Forelimb muscle (tissue), 1 donor: Measurements from ENCODE around the gene PRAMEF17. TPM values are rescaled to one million over a fixed set of nuclear protein-coding genes. Genes with fewer than 3 reads are reported as not detected.
"Not testable (repeated sequence)": the region's sequence is repeated elsewhere in the genome, so short reads cannot be mapped to it uniquely, and the experiment has no call there.

Experiments
- DNase-seq: peaks from one replicate; pipeline ENCODE4 v3.0.0-alpha.2; 2013; ENCODE audit warnings: low read depth
- polyA plus RNA-seq: library from polyadenylated mRNA; unstranded; fragments of 120-200 nt; gene quantifications from one replicate; pipeline ENCODE4 v1.2.1, GENCODE V29; 2013; ENCODE audit not compliant: insufficient read length

PRAMEF17 gene
- not detected for polyA plus RNA-seq

DNA sequence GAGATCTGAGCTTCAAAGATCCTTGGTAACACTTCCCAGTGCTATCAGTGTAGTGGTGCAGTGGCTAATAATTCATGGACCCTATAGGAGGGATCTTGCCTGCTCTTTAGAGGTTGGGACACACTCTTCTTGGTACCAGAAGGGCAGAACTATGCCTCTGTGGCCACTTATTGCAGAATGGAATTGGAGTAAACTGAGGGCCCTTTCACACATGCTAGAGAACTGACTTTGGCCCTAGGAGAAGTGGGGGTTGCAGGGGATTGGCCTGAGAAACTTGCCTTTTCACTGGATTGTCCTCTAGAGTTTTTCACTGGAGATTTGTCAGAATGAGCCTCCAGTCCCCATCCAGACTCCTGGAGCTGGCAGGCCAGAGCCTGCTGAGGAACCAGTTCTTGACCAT, at the start of gene PRAMEF17:
Gene PRAMEF17 (plus strand): TSS at position 301 of the 400 bp plus-strand sequence. CDS start 26 bp downstream, at position 327.
- DNase-seq = not testable (repeated sequence)

GRCh38 chr1:13342496-13342895, 46.9 kb upstream of the PRAMEF17 start:
- not testable (repeated sequence) for DNase-seq

- not testable (repeated sequence) for DNase-seq
Observed at GRCh38 chr1:13347034-13347433, 42.4 kb upstream of the PRAMEF17 start, which contains the start of gene PRAMEF14. Gene PRAMEF14, minus strand, starts transcription at chr1:13347134. Its CDS starts 1,820 bp downstream, at chr1:13345314.

- DNase-seq = not testable (repeated sequence)
Observed at GRCh38 chr1:13353476-13353875, 36.0 kb upstream of the PRAMEF17 start.

DNA sequence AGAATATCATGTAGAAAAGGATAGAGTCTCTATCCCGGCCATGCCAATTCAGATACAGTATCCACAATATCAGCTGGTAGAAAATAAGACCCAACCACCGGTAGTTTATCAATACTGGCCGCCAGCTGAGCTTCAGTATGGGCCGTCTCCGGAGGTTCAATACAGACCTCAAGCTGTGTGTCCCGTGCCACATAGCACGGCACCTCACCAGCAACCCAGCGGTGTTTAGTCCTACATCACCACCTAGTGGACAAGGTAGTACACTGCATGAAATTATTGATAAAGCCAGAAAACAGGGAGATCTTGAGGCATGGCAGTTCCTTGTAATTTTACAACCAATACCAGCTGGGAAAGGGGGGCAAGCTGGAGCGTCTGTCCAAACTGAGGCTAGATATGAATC, 35.0 kb upstream of the PRAMEF17 start:
- not testable (repeated sequence) for DNase-seq

DNA sequence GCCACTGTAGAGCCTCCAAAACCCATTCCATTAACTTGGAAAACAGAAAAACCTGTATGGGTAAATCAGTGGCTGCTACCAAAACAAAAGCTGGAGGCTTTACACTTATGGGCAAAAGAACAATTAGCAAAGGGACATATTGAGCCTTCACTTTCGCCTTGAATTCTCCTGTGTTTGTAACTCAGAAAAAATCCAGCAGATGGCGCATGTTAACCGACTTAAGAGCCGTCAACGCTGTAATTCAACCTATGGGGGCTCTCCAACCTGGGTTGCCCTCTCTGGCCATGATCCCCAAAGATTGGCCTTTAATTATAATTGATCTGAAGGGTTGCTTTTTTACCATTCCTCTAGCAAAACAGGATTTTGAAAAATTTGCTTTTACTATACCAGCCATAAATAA, 32.7 kb upstream of the PRAMEF17 start:
- peak; percentile 16 for DNase-seq

- not testable (repeated sequence) for DNase-seq
Observed at GRCh38 chr1:13362364-13362763, 27.1 kb upstream of the PRAMEF17 start.

- DNase-seq = not testable (repeated sequence)
Observed at GRCh38 chr1:13364928-13365327, 24.5 kb upstream of the PRAMEF17 start.

DNA sequence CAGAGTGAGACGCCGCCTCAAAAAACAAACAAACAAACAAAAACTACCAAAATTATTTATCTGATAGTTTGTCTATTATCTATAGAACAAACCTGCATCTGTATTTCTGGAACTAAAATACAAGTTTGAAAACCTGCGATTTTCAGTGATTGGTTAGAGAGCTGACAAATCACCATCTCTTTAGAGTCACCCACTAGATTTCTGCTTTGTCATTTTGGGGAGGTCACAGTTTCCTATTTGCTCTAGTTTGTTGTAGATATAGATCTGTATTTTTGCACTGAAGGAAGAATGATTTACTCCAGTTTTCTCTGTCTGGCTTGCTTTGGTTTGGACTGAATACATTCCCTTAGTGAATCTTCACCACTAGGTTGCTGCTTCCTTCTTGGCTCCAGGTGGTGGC, 22.9 kb upstream of the PRAMEF17 start:
- not testable (repeated sequence) for DNase-seq

DNA sequence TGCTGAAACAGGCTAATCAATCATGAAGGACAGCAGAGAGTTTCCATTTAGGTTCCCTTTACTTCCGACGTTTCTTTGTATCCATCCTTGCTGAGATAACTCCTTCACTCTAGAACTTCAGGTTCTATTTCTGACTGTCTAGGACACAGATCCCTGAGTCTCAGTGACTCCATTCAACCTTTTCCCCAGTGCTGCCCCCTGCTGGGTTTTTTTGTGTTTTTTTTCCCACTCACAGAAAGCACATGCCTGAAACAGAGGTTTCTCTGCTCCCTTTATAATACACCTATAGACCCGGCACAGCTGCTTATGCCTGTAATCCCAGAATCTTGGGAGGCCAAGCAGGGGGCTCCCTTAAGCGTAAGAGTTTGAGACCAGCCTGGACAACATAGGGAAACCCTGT, 20.9 kb upstream of the PRAMEF17 start:
- not testable (repeated sequence) for DNase-seq

DNA sequence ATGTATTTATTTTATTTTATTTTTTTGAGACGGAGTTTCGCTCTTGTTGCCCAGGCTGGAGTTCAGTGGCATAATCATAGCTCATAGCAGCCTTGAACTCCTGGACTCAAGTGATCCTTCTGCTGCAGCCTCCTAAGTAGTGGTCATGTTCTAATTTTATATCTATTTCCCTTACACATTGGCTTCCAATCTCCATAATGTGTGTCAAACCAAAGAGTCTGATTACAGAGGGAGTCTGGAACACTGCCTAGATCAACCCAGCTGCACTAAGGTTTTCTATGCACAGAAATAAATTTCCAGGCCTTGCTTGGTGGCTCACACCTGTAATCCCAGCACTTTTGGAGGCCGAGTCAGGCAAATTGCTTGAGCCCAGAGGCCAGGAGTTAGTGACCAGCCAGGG, 10.4 kb upstream of the PRAMEF17 start:
- not testable (repeated sequence) for DNase-seq

DNA sequence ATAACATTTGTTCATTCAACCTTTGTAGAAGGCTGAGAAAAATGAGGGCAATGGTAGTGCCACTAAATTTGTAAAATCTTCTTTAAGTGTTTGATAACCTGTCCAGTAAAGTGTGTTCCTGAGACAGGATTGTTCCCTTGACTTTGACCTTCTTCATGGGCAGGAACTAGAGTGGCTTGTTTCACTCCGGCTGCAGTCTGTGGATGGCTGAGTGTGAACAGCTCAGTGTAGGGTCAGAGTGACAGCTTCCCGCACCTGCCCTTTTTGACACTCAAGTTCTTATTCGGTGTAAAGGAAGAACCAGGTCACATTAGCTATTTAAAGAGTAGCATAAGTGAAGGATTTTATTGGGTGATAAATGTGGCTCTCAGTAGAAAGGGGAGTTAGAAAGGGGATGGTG, 9.1 kb upstream of the PRAMEF17 start:
- not testable (repeated sequence) for DNase-seq

- not testable (repeated sequence) for DNase-seq
Observed at GRCh38 chr1:13393004-13393403, 3.6 kb downstream of the PRAMEF17 start.

DNA sequence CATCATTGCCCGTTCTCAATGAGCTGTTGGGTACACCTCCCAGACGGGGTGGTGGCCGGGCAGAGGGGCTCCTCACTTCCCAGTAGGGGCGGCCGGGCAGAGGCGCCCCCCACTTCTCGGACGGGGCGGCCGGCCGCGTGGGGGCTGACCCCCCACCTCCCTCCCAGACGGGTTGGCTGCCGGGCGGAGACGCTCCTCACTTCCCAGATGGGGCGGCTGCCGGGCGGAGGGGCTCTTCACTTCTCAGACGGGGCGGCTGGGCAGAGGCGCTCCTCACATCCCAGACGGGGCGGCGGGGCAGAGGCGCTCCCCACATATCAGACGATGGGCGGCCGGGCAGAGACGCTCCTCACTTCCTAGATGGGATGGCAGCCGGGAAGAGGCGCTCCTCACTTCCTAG, 5.3 kb downstream of the PRAMEF17 start:
- not testable (repeated sequence) for DNase-seq

DNA sequence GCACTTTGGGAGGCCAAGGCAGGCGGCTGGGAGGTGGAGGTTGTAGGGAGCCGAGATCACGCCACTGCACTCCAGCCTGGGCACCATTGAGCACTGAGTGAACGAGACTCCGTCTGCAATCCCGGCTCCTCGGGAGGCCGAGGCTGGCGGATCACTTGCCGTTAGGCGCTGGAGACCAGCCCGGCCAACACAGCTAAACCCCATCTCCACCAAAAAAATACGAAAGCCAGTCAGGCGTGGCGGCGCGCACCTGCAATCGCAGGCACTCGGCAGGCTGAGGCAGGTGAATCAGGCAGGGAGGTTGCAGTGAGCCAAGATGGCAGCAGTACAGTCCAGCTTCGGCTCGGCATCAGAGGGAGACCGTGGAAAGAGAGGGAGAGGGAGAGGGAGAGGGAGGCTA, 5.9 kb downstream of the PRAMEF17 start:
- DNase-seq = not testable (repeated sequence)

GRCh38 chr1:13407811-13408210, 18.4 kb downstream of the PRAMEF17 start:
- no peak for DNase-seq

- DNase-seq = not testable (repeated sequence)
Observed at GRCh38 chr1:13410150-13410549, 20.7 kb downstream of the PRAMEF17 start, which contains the start of gene PRAMEF20. Gene PRAMEF20, plus strand, starts transcription at chr1:13410450. Its CDS starts 5,905 bp downstream, at chr1:13416355.

- DNase-seq = no peak
Observed at GRCh38 chr1:13430495-13430894, 41.1 kb downstream of the PRAMEF17 start.

GRCh38 chr1:13432251-13432650, 42.8 kb downstream of the PRAMEF17 start:
- no peak for DNase-seq

GRCh38 chr1:13433694-13434358, 44.4 kb downstream of the PRAMEF17 start:
- not testable (repeated sequence) for DNase-seq

GRCh38 chr1:13435458-13435857, 46.0 kb downstream of the PRAMEF17 start:
- DNase-seq = no peak

GRCh38 chr1:13439104-13439783, 49.8 kb downstream of the PRAMEF17 start:
- not testable (repeated sequence) for DNase-seq
